Endothelial cell of umbilical vein (primary cell): ENCODE data around the gene PKP4. TPM values are rescaled to one million over a fixed set of nuclear protein-coding genes. Genes with fewer than 3 reads are reported as not detected.
A peak's percentile ranks its signal among the peaks of the same experiment; 100 is the strongest.

ENCODE experiments used
- BruUV-seq: library from RNA; stranded (reverse); fragments of 400-500 nt; replicated peaks from 2 replicates; lab custom pipeline; 2021; lab: Mats Ljungman, UMichigan
- CTCF ChIA-PET: fragments of 300-600, 350-600 bp; sonication (Branson Sonifier 250); formaldehyde crosslinking; loops from one replicate; lab custom pipeline; 2021; ENCODE audit warnings: antibody characterized with exemption, inconsistent platforms; lab: Charles Lee
- POLR2A ChIA-PET: fragments of 300-600, 350-600 bp; sonication (Branson Sonifier 250); formaldehyde crosslinking; loops from one replicate; lab custom pipeline; 2021; ENCODE audit warnings: antibody characterized with exemption, inconsistent platforms; lab: Charles Lee
- DNase-seq: peaks from one replicate; pipeline ENCODE4 v3.0.0-alpha.2; 2011; ENCODE audit warnings: low read depth, low spot score
- FAIRE-seq: peaks from 2 replicates; lab custom pipeline; 2011; peaks lifted over from hg19 to GRCh38; lab: Jason Lieb, UNC
- H2AFZ ChIP-seq: 2 replicates; pipeline ENCODE4 v1.6.0; 2012; ENCODE audit warnings: low read depth, low read length, control low read depth, inconsistent platforms
- H3K27ac ChIP-seq: 2 replicates; pipeline ENCODE4 v1.5.1; 2011; ENCODE audit warnings: low read depth, mild to moderate bottlenecking, control low read depth, low read length, moderate library complexity; ENCODE audit not compliant: insufficient read depth
- H3K27me3 ChIP-seq, 2 experiments: 2 replicates each; pipeline versions ENCODE4 v1.6.0 to v1.6.1; 2011; ENCODE audit warnings: low read length in 2 of 2, mixed read lengths in 1 of 2; ENCODE audit not compliant: control insufficient read depth in 2 of 2, insufficient read depth in 2 of 2
- H3K36me3 ChIP-seq, 2 experiments: 2 replicates in 1 of 2; 3 replicates in 1 of 2; pipeline ENCODE4 v1.5.1; 2011; ENCODE audit warnings: low read length in 2 of 2, mild to moderate bottlenecking in 1 of 2, moderate library complexity in 1 of 2; ENCODE audit not compliant: control insufficient read depth in 2 of 2, insufficient read depth in 2 of 2; ENCODE audit errors: extremely low read depth in 1 of 2
- H3K4me1 ChIP-seq: 3 replicates; pipeline ENCODE4 v1.5.1; 2011; ENCODE audit warnings: mild to moderate bottlenecking, low read length; ENCODE audit not compliant: control insufficient read depth, insufficient read depth; ENCODE audit errors: extremely low read depth
- H3K4me2 ChIP-seq: 2 replicates; pipeline ENCODE4 v1.6.1; 2011; ENCODE audit warnings: low read length, control low read depth, mixed read lengths; ENCODE audit not compliant: insufficient read depth
- H3K4me3 ChIP-seq, 3 experiments: fragments of 200-600 bp in 1 of 3; sonication (generic), shearing (Covaris generic) in 1 of 3; replicated peaks in 1 of 3; 2 replicates each; pipeline ENCODE4 v1.5.1; 2011 to 2016; ENCODE audit warnings: control low read depth in 3 of 3, low read length in 3 of 3, mild to moderate bottlenecking in 2 of 3, inconsistent platforms in 1 of 3, low read depth in 1 of 3, moderate library complexity in 1 of 3; ENCODE audit not compliant: insufficient read depth in 1 of 3
- H3K79me2 ChIP-seq: 2 replicates; pipeline ENCODE4 v1.6.0; 2012; ENCODE audit warnings: low read length, inconsistent platforms; ENCODE audit not compliant: control insufficient read depth, insufficient read depth
- H3K9ac ChIP-seq: replicated peaks from 2 replicates; pipeline ENCODE3; 2011; ENCODE audit warnings: low read length, control low read depth; ENCODE audit not compliant: insufficient read depth; ENCODE audit errors: extremely low read depth
- H3K9me1 ChIP-seq: replicated peaks from 3 replicates; pipeline ENCODE4 v1.6.0; 2011; ENCODE audit warnings: mild to moderate bottlenecking, low read length; ENCODE audit not compliant: control insufficient read depth, insufficient read depth; ENCODE audit errors: extremely low read depth
- H3K9me3 ChIP-seq: replicated peaks from 2 replicates; pipeline ENCODE4 v1.5.1; 2012; ENCODE audit warnings: low read length, inconsistent platforms; ENCODE audit not compliant: control insufficient read depth, insufficient read depth
- H4K20me1 ChIP-seq: replicated peaks from 2 replicates; pipeline ENCODE3; 2011; ENCODE audit warnings: mild to moderate bottlenecking, low read length; ENCODE audit not compliant: control insufficient read depth, insufficient read depth; ENCODE audit errors: extremely low read depth
- CTCF ChIP-seq, 2 donors: IDR thresholded peaks; 1 replicate in 1 of 2; 2 replicates in 1 of 2; pipeline ENCODE4 v1.5.1; 2011; ENCODE audit warnings: low read length in 2 of 2, mild to moderate bottlenecking in 2 of 2, moderate library complexity in 2 of 2, control low read depth in 1 of 2, inconsistent platforms in 1 of 2, low read depth in 1 of 2; ENCODE audit not compliant: insufficient read depth in 1 of 2; ENCODE audit errors: extremely low read depth in 1 of 2
- EZH2 ChIP-seq: IDR thresholded peaks from 2 replicates; pipeline ENCODE4 v1.6.1; 2012; ENCODE audit warnings: borderline replicate concordance, low read depth, mild to moderate bottlenecking, moderate library complexity, low read length, inconsistent platforms; ENCODE audit not compliant: severe bottlenecking
- GATA2 ChIP-seq: IDR thresholded peaks from 2 replicates; pipeline ENCODE4 v1.7.0; 2011; ENCODE audit warnings: low read depth, mild to moderate bottlenecking, moderate library complexity, mixed read lengths, low read length; ENCODE audit not compliant: insufficient read length, insufficient read depth
- JUN ChIP-seq: IDR thresholded peaks from 2 replicates; pipeline ENCODE4 v1.6.1; 2011; ENCODE audit warnings: borderline replicate concordance, low read depth; ENCODE audit not compliant: insufficient read length, insufficient read depth
- MAX ChIP-seq: IDR thresholded peaks from 2 replicates; pipeline ENCODE4 v1.6.1; 2011; ENCODE audit not compliant: insufficient read depth, insufficient read length
- MYC ChIP-seq: IDR thresholded peaks from one replicate; pipeline ENCODE4 v1.6.1; 2011; ENCODE audit warnings: mild to moderate bottlenecking, low read depth, low read length
- POLR2A ChIP-seq: IDR thresholded peaks from 2 replicates; pipeline ENCODE4 v1.6.1; 2012; ENCODE audit warnings: low read depth, mild to moderate bottlenecking, control low read depth, low read length
- POLR2AphosphoS5 ChIP-seq: IDR thresholded peaks from 2 replicates; pipeline ENCODE4 v1.6.1; 2012; ENCODE audit warnings: low read depth, mild to moderate bottlenecking, control low read depth, low read length, moderate library complexity; ENCODE audit not compliant: insufficient read depth
- dilution Hi-C: fragments of 300-500 bp; cut with MboI; formaldehyde crosslinking; loops from one replicate; pipeline ENCODE4 v1.15.0; 2019; ENCODE audit warnings: low sequenced_read_pairs; ENCODE audit not compliant: extremely low pct_ligation_motif_present
- intact Hi-C: fragments of 100-400 bp; cut with micrococcal nuclease; formaldehyde crosslinking; loops from one replicate; pipeline ENCODE4 v1.10.0; 2022
- polyA plus RNA-seq, 4 experiments: library from polyadenylated mRNA; depleted of rRNA in 3 of 4; stranded (reverse) in 3 of 4; unstranded in 1 of 4; fragments of >200 nt; gene quantifications; 2 replicates each; pipeline versions ENCODE4 v1.2.1 to v1.2.3, GENCODE V29; 2011 to 2012; ENCODE audit warnings: missing spikeins in 1 of 4
- total RNA-seq: library from RNA; stranded (reverse); gene quantifications from 2 replicates; pipeline ENCODE4 v1.2.3, GENCODE V29; 2021

Gene PKP4
- total and polyA plus RNA-seq, 2 donors (not counting 3 experiments of a cell fraction or from before 2014, with no cell fraction given): 35.4 to 68.5 TPM

GRCh38 chr2:158717366-158718195 lies 260.8 kb downstream of the PKP4 start:
- H2AFZ ChIP-seq: peak overlapping the region; percentile 69
- H3K27me3 ChIP-seq: no peaks in the 10 kb centered on the region
- intact Hi-C loops (loop anchor here (2.0 to 5.0 kb wide), 2 partner anchors 27 to 170 kb away; no protein-coding TSS in a partner anchor), dilution Hi-C loops (no loop called here)
- TF ChIP-seq MAX (no peak), CTCF (IDR thresholded peaks at IDR 0.05; ENCODE audit: extremely low read depth in 1 of 2, insufficient read depth in 1 of 2, low read depth in 1 of 2, low read length in 2 of 2) (no peak), POLR2A (no peak), GATA2 (peak; percentile 32), EZH2 (no peak), JUN (peak; percentile 5), MYC (no peak), POLR2AphosphoS5 (no peak)
- POLR2A ChIA-PET: interaction anchor here (1.6 kb wide), 1 partner anchor 50 kb away, joined by 6 read pairs; no protein-coding TSS in a partner anchor
- peak overlapping the region; percentile 76 for H3K27ac ChIP-seq
- peak; percentile 79 for DNase-seq
- no peak overlapping the region for H3K9ac ChIP-seq
- H4K20me1 ChIP-seq: no peaks in the 10 kb centered on the region
- no peaks in the 10 kb centered on the region for H3K9me3 ChIP-seq
- H3K9me1 ChIP-seq: no peaks in the 10 kb centered on the region
- H3K4me3 ChIP-seq: no peak overlapping the region
- BruUV-seq: no TSS peak
- H3K4me2 ChIP-seq: no peak overlapping the region
- CTCF ChIA-PET: interaction anchor here (0.8 to 3.4 kb wide), 10 partner anchors 11 to 693 kb away, joined by 3 to 25 read pairs (median 6); partner anchors contain the start of genes CCDC148 and PKP4
- no peaks in the 10 kb centered on the region for H3K36me3 ChIP-seq
- H3K4me1 ChIP-seq: peaks cover 38% of the 10 kb centered on the region
- FAIRE-seq: peak; percentile 76
- no peaks in the 10 kb centered on the region for H3K79me2 ChIP-seq
